HG03378 (cell line): ENCODE measurements around the gene SCGB2B2.
A peak's percentile ranks its signal among the peaks of the same experiment; 100 is the strongest.
"Not testable (repeated sequence)": the region's sequence is repeated elsewhere in the genome, so short reads cannot be mapped to it uniquely, and the experiment has no call there.

Experiments used
- ATAC-seq: cut with Tn5 transposase; IDR thresholded peaks from one replicate; pipeline ENCODE4 v1.9.1; 2021; ENCODE audit warnings: mild to moderate bottlenecking, moderate library complexity; ENCODE audit not compliant: unreplicated experiment

The SCGB2B2 gene

DNA sequence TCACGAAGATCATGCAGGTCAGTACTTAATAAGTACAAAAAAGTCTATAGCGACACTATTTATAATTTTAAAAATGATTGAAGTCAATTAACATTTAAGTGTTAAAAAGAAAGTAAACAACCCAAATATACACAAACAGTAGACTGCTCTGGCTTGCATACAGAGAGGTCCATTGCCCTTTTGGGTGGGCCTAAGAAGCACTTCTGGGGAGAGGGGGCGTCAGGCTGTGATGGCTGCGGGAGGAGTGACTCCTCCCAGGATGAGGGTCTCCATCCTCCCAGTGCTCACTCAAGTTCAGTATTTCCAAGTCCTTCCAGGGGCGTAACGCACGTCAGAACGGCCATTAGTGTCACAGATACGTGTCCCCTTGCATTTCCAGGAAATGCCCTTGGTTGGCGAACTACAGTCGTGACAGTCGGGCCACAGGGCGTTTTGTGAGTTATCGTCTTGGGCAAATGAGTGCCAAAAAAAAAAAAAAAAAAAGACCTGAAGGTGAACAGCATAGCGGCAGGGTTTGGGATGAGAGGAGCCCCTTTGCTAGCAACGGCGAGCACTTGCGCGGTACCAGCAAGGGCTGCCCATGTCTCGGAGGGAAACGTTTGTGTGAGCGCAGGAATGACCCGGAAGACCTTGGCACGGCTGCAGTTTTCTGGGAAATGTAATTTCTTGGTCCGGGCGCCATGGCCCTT is at the start of gene SCGB2B2:
Gene SCGB2B2 (minus strand): TSS at position 463 of the 689 bp plus-strand sequence. CDS start 82,596 bp downstream, outside the sequence.
- ATAC-seq, result peak; percentile 35

GRCh38 chr19:34725400-34725799 is 48.4 kb upstream of the SCGB2B2 start:
- no peak for ATAC-seq

DNA sequence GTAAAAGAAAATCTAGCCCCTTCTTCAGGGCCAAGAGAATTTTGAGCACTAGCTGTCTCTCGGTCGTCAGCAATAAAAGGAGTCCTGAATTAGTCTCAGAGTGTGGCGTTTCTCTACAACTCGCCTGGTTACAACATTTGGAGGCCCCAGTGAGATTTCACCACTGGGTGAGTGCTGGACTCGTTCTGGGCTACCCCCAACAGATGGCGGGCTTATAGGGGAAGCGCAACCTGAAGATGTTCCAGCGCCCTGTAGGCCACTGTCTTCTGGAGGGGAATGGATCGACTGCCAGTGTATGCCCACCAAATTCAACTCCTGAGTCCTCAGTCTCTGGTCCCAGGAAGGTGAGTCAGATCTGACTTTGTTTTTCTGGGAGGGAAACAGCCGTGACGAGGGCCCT is 45.4 kb upstream of the SCGB2B2 start:
- ATAC-seq, result no peak

- ATAC-seq, result no peak
These were observed 38.4 kb upstream of the SCGB2B2 start for GRCh38 chr19:34715357-34715756.

GRCh38 chr19:34713262-34713637 is 36.3 kb upstream of the SCGB2B2 start:
- no peak for ATAC-seq

DNA sequence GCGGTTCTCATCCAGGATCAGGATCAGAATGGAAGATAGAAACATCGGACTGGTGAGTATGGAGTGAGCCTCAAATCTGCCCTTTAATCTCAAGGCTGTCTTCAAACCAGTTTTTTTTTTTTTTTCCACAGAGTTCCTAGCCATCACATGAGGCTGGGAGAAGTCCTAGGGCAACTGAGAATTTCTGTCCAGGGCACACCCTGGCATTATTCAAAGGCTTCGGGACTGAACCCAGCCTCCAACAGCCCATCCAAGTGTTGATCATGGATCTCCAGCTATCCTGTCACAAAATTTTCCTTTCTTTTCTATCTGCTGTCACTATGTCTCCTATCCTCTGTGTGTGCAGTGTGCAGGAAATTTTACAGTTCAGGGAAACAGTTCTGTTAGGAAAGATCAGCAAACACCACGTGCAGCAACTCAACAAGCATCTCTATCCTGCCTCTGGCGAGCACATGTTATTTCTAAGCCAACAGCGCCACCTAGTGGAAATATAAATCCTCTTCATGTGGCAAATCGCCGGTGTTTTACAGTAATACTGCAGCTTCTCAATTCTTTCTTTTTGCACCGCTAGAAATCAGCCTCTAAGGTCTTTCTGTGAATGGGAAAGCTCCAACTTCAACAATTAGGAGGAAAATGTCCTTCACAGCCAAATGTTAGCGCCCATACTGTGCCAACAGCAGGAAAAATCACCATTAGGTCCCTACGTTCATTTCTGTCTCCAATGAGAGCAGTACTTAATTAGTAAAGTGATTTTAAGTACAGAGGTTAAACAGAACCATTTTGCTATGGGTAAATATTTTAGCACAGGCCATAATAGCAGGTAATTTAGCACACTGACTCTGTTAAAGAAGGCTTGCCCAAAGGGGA is 35.7 kb upstream of the SCGB2B2 start:
- no peak for ATAC-seq

DNA sequence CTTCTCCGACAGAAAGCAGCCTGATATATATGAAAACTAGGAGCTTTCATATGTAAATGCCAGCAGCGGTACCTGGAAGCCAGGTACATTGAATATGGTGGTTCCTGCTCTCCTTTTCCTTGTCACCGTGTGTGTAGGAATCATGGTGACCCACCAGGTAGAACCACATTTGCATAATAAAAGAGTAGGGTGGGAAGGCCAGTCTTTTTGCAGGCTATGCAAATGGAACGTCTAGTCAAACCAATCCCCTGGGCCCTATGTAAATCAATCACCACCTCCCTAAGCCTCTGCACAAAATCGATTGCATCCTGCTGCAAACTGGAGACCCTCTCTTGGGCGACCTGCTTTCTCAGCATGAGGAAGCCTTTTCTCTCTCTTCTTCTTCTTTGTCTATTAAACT is 34.9 kb upstream of the SCGB2B2 start:
- no peak for ATAC-seq

- ATAC-seq, result no peak
These were observed 30.7 kb upstream of the SCGB2B2 start for GRCh38 chr19:34707661-34708060.

GRCh38 chr19:34692549-34692948 is 15.6 kb upstream of the SCGB2B2 start:
- ATAC-seq, result no peak

DNA sequence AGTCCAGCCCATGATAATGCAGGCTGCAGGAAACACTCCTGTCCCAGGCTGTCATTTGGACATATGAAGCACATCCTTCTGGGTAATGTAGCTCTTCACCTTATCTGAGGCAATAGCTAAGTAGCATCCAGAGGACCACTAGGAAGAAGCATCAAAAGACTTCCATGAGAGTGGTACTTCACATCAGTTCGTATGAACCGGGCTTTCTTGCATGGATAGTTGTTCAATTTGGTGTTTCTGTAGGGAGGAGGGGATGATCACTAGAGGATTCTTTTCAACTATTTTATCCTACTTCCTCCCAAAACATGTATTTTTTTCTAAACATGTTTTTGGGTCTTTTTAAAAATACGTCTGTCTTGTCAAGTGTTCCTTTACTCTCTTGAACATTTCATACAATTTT is 13.4 kb upstream of the SCGB2B2 start:
- ATAC-seq, result no peak

DNA sequence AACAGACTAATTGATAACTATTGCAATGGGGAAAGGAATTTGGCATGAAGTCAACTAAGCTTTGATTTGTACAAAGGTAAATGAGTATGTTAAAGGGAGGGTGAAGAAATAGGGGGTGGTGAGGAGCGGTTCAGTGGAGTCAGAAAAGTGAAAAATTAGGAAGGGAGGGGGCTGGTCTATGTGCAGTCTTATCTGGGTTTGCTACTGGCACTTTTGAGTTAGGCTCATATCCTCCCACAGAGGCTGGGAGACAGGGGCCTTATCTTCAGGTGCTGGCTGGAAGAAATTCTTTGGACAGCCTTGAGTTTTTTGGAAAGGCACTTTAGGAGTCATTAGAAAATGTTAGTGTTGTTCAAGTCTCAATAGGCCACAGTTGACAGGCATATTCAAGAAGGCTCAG is 11.6 kb upstream of the SCGB2B2 start:
- no peak for ATAC-seq

- no peak for ATAC-seq
These were observed 10.4 kb upstream of the SCGB2B2 start for GRCh38 chr19:34687348-34687747.

DNA sequence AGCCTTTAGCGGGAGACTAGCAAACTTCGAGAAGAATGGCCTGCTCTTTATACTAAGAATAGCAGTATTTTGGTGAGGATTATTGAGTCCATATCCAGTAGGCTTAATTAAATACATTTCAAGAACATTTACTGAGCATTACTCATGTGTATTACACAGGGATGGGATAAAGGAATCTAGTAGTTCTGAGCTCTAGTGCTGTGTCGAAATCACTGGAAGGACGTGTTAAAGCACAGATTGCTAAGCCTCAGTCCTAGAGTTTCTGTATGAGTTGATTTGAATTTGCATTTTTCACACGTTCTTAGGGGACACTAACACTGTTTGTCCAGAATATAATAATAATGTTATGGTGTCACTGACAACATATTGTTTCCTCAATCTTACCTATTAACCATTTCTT is 9.5 kb upstream of the SCGB2B2 start:
- no peak for ATAC-seq

DNA sequence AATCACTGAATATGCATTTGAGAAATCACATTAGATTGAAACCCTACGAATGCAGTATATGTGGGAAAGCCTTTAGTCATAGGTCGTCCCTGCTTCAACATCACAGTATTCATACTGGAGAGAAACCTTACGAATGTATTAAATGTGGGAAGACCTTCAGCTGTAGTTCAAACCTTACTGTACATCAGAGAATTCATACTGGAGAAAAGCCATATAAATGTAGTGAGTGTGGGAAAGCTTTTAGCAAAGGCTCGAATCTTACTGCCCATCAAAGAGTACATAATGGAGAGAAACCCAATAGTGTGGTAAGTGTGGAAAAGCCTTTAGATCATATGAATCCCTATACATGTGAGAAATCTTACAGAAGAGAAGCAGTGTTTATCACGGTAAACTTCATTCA is 8.3 kb upstream of the SCGB2B2 start:
- not testable (repeated sequence) for ATAC-seq

GRCh38 chr19:34681478-34681877 is 4.5 kb upstream of the SCGB2B2 start:
- ATAC-seq, result no peak

- ATAC-seq, result no peak
These were observed 1.5 kb upstream of the SCGB2B2 start for GRCh38 chr19:34678421-34678820.

GRCh38 chr19:34678085-34678412 is 1.1 kb upstream of the SCGB2B2 start:
- no peak for ATAC-seq

DNA sequence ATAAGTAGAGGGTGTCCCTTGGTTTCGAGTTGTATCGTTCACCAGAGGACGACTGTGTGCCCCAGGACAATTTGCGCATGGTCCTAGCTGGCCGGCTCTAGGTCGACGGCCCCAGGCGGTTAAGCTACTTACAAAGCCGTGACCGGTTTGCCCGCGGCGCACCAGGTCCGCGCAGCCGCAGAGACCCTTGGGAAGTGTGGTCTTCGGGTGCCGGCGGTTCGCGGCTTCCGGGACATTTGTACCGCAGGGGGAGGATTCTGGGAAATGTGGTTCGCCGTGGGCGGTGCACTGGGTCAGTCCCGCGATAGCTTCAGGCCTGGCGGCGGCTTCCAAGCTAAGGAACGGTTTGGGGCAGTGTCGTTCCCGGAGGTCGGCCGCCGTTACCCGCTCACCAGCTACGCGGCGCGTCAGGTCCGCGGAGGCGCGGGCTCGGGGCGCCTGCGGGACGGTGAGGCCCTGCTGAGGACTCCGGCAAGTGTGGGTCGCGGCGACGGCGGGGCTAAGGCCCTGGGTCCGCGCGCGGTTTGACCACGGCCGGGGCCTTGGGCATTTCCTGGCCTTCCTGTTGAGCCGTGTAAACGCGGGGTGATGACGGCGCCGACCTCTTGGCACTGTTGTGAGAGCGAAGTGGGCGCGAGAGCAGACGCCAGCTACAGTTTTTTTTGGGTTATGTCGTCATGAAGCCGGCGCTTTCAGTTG is 576 bp upstream of the SCGB2B2 start, which contains the start of gene ZNF302:
Gene ZNF302 (plus strand): TSS at position 293 of the 699 bp plus-strand sequence. CDS start 1,127 bp downstream, outside the sequence.
- peak; percentile 84 for ATAC-seq

- no peak for ATAC-seq
These were observed 1.0 kb downstream of the SCGB2B2 start for GRCh38 chr19:34675919-34676318.

DNA sequence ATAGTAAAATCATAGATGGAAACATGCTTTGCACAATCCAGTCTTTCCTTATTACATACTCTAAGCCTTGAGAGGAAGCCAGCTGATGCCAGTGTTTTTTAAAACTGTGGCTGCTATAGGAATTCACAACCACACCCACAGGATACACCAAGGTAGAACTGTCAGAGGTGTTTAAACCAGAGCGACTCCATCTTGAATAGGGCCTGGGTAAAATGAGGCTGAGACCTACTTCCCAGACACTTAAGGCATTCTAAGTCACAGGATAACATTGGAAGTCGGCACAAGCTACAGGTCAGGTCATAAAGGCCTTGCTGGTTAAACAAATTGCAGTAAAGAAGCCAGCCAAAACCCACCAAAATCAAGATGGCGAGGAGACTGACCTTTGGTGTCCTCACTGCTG is 1.7 kb downstream of the SCGB2B2 start:
- ATAC-seq, result no peak

- ATAC-seq, result no peak
These were observed 3.4 kb downstream of the SCGB2B2 start for GRCh38 chr19:34673590-34673989.

GRCh38 chr19:34671972-34672371 is 5.0 kb downstream of the SCGB2B2 start:
- no peak for ATAC-seq
